Vagina (tissue), 2 donors: ENCODE results near the gene LIMK1. TPM values are rescaled to one million over a fixed set of nuclear protein-coding genes. Genes with fewer than 3 reads are reported as not detected.

ENCODE experiments used
- DNase-seq, 2 donors: peaks; one replicate each; pipeline ENCODE4 v3.0.0-alpha.2; 2017; ENCODE audit errors: extremely low spot score in 2 of 2
- H3K27ac ChIP-seq: fragments of 200-600 bp; sonication (generic); one replicate; pipeline ENCODE4 v1.5.1; 2019
- H3K27me3 ChIP-seq: fragments of 200-600 bp; sonication (generic); one replicate; pipeline ENCODE4 v1.5.1; 2019
- H3K36me3 ChIP-seq, 2 donors: fragments of 200-600 bp; sonication (generic); one replicate each; pipeline ENCODE4 v1.5.1; 2017 to 2019
- H3K4me1 ChIP-seq: fragments of 200-600 bp; sonication (generic); one replicate; pipeline ENCODE4 v1.5.1; 2019
- H3K4me3 ChIP-seq, 2 donors: fragments of 200-600 bp; sonication (generic); 1 replicate in 1 of 2; 2 replicates in 1 of 2; pipeline ENCODE4 v1.5.1; 2016 to 2019
- H3K9me3 ChIP-seq: fragments of 200-600 bp; sonication (generic); one replicate; pipeline ENCODE4 v1.5.1; 2019
- POLR2A ChIP-seq, 2 donors: fragments of 450-650 bp; IDR thresholded peaks; one replicate each; pipeline ENCODE4 v1.6.1; 2017; ENCODE audit warnings: antibody characterized with exemption in 2 of 2, mild to moderate bottlenecking in 2 of 2, moderate library complexity in 2 of 2
- POLR2AphosphoS5 ChIP-seq, 2 donors: sonication (generic); formaldehyde crosslinking; IDR thresholded peaks; one replicate each; pipeline ENCODE4 v1.9.0; 2017; ENCODE audit warnings: antibody characterized with exemption in 2 of 2, mild to moderate bottlenecking in 2 of 2, low read depth in 1 of 2; ENCODE audit not compliant: insufficient read depth in 1 of 2
- intact Hi-C: fragments of 100-400 bp; cut with DNase I; formaldehyde crosslinking; loops from one replicate; pipeline ENCODE4 v1.15.1; 2023
- total RNA-seq: library from RNA; depleted of rRNA; stranded (reverse); fragments of >200 nt; gene quantifications from one replicate; pipeline ENCODE4 v1.2.3, GENCODE V29; 2016
- TF ChIP-seq, protein P1 (sequence below), 3 experiments: fragments of 450-650 bp in 2 of 3; fragments of 200-600 bp in 1 of 3; sonication (generic) in 1 of 3; IDR thresholded peaks; one replicate each; pipeline ENCODE4 v1.5.1; 2017 to 2019; ENCODE audit warnings: antibody characterized with exemption in 3 of 3, mild to moderate bottlenecking in 2 of 3, moderate library complexity in 2 of 3

LIMK1 gene
- 28.2 TPM for total RNA-seq

DNA sequence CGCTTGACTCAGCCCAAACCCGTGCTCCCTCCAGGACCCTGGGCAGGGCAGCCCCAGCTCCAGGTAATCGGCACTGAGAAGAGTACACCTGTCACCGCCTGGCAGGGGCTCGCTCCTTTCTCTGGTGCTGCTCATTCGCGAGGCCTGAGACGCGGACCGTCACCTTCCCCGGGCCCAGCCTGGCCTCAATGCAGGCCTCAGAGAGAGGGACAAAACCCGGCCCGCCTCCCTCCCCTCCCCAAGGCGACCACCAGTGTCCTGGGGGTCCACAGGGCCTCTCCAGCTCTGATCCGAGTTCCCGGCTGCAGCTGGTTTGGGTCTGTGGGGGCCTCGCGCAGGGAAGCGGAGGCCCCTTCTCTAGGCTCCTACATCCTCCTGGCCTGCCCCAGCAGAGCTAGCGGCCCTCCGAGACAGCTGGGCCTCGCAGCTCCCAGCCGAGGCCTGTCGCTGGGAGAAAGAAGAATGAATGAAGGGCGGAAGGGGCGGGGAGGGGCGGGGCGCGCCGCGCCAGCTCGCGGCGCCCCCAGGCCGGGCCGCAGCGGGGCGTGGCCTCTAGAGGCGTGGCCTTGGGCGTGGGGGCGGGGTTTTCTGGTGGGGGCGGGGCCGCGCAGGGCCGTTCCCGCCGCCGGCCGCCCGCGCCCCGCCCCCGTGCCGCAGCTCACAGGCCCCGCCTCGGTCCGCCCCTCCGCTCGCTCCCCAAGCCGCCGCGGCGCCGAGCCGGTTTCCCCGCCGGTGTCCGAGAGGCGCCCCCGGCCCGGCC lies at the start of gene LIMK1:
Gene LIMK1 (plus strand): TSS at position 688 of the 760 bp plus-strand sequence. CDS start 187 bp downstream, outside the sequence.
- peak within 1 kb of the TSS; percentile 86 for H3K27ac ChIP-seq
- peak in 1 of 2 donors; percentile 90 for DNase-seq
- H3K4me1 ChIP-seq: peaks cover 35% of the 10 kb centered on the region

DNA sequence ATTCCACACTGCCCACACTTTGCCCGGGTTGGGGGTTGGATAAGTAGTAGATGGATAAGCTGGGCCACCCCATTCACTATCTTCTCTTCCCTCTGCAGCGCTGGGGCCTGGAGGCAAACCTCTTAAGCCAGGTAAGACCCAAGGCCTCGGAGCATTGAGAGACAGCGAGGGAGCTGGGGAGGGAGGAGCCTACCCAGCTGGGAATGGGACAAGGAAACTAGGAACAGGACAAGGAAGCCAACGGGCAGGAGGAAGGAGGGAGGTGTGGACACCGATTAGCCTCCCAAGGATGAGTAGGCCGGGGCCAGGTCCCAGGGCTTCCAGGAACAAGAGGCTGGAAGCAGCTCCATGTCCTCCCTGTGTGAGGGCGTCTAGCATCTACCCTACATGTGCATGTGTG lies 46.0 kb upstream of the LIMK1 start:
- Histone ChIP-seq H3K27me3 (no peaks in the 10 kb centered on the region), H3K4me3 (no peak overlapping the region), H3K36me3 (peaks cover 0 to 18% of the 10 kb centered on the region in 2 donors), H3K9me3 (no peaks in the 10 kb centered on the region), H3K27ac (peak overlapping the region; percentile 75), H3K4me1 (peaks cover 72% of the 10 kb centered on the region)
- intact Hi-C loops: no loop called here
- DNase-seq: no peak
- no peak for TF ChIP-seq POLR2A (IDR thresholded peaks at IDR 0.05)
- TF ChIP-seq, protein P1, sequence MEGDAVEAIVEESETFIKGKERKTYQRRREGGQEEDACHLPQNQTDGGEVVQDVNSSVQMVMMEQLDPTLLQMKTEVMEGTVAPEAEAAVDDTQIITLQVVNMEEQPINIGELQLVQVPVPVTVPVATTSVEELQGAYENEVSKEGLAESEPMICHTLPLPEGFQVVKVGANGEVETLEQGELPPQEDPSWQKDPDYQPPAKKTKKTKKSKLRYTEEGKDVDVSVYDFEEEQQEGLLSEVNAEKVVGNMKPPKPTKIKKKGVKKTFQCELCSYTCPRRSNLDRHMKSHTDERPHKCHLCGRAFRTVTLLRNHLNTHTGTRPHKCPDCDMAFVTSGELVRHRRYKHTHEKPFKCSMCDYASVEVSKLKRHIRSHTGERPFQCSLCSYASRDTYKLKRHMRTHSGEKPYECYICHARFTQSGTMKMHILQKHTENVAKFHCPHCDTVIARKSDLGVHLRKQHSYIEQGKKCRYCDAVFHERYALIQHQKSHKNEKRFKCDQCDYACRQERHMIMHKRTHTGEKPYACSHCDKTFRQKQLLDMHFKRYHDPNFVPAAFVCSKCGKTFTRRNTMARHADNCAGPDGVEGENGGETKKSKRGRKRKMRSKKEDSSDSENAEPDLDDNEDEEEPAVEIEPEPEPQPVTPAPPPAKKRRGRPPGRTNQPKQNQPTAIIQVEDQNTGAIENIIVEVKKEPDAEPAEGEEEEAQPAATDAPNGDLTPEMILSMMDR (IDR thresholded peaks at IDR 0.05): no peak
- TF ChIP-seq POLR2AphosphoS5 (IDR thresholded peaks at IDR 0.05; ENCODE audit: insufficient read depth in 1 of 2, low read depth in 1 of 2): no peak

More for the DNA sequence above, at the start of gene LIMK1:
- TF ChIP-seq POLR2AphosphoS5 (IDR thresholded peaks at IDR 0.05; ENCODE audit: insufficient read depth in 1 of 2, low read depth in 1 of 2) (peak in 1 of 2 donors; percentile 25), POLR2A (IDR thresholded peaks at IDR 0.05) (peak in 1 of 2 donors; percentile 19)
- TF ChIP-seq, protein P1 (IDR thresholded peaks at IDR 0.05): no peak
- intact Hi-C loops: loop anchor here (10.0 kb wide), 1 partner anchor 92 kb away; the partner anchor contains the start of gene EIF4H
- H3K36me3 ChIP-seq: peaks cover 0 to 7% of the 10 kb centered on the region in 2 donors
- H3K9me3 ChIP-seq: no peaks in the 10 kb centered on the region
- peak within 1 kb of the TSS; percentile 71 to 99 for H3K4me3 ChIP-seq
- no peaks in the 10 kb centered on the region for H3K27me3 ChIP-seq

DNA sequence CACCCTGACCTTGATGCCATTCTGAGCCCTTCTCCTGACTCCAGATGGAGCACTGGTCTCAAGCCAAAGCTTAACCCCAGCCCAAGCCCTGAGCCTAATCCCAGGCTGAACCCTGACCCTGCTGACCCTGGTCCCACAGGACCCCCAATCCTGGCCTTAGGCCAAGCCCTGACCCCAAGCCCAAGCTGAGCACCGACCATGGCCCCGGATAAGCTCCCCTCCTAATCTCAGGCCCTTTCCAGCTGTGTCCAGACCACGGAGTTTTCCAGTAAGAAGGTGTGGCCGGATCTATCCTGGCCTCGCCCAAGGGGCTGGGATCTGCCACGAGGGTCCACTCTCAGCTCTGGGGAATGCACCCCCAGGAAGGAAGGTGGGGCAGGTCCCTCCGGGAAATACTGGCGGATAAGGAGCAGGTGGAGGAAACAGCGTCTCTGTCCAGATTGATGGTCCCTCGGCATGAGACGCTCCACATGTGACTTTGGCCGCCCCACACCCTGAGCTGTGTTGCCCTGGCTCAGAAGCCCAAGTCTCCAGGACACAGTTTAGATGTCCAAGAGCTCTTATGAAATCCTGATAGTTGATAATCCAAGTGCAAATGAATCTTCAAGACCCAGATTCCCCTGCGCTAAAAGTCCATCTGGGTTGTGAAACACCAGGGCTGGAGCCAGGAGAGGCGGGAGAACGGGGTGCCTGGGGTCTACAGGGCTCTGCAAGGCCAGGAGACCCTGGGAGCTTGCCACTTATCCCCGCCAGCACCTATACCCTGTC lies 45.2 kb upstream of the LIMK1 start:
- intact Hi-C loops: no loop called here
- TF ChIP-seq POLR2AphosphoS5 (IDR thresholded peaks at IDR 0.05; ENCODE audit: insufficient read depth in 1 of 2, low read depth in 1 of 2) (peak in 1 of 2 donors; percentile 77), POLR2A (IDR thresholded peaks at IDR 0.05) (no peak)
- Histone ChIP-seq H3K27me3 (no peaks in the 10 kb centered on the region), H3K9me3 (no peaks in the 10 kb centered on the region), H3K27ac (peak overlapping the region; percentile 75), H3K4me1 (peaks cover 72% of the 10 kb centered on the region), H3K4me3 (peak overlapping the region in 1 of 2 donors; percentile 5), H3K36me3 (peaks cover 0 to 18% of the 10 kb centered on the region in 2 donors)
- DNase-seq: no peak

DNA sequence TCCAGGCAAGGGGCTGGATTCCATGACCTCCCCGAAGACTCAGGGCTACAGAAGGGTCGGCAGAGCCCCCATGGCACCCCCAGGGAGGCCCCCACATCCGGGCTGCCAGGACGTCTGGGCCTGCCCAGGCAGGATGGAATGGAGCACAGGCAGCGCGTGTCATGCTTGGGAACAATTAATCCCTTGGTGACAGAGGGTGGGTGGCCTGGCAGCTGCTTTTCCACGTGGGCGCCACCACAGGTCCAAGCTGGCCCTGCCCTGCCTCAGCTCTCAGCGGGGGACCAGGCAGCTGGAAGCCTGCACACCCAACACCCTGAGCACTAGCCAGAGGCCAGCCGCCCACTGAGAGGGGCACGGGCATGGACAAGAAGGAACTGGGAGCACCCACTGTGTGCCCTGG lies 44.3 kb upstream of the LIMK1 start:
- no peaks in the 10 kb centered on the region for H3K9me3 ChIP-seq
- peaks cover 72% of the 10 kb centered on the region for H3K4me1 ChIP-seq
- intact Hi-C loops: no loop called here
- H3K4me3 ChIP-seq: no peak overlapping the region
- H3K27me3 ChIP-seq: no peaks in the 10 kb centered on the region
- TF ChIP-seq, protein P1 (IDR thresholded peaks at IDR 0.05): no peak
- TF ChIP-seq POLR2AphosphoS5 (IDR thresholded peaks at IDR 0.05; ENCODE audit: insufficient read depth in 1 of 2, low read depth in 1 of 2): peak in 1 of 2 donors; percentile 7
- H3K27ac ChIP-seq: peak overlapping the region; percentile 68
- peaks cover 0 to 18% of the 10 kb centered on the region in 2 donors for H3K36me3 ChIP-seq
- no peak for DNase-seq

DNA sequence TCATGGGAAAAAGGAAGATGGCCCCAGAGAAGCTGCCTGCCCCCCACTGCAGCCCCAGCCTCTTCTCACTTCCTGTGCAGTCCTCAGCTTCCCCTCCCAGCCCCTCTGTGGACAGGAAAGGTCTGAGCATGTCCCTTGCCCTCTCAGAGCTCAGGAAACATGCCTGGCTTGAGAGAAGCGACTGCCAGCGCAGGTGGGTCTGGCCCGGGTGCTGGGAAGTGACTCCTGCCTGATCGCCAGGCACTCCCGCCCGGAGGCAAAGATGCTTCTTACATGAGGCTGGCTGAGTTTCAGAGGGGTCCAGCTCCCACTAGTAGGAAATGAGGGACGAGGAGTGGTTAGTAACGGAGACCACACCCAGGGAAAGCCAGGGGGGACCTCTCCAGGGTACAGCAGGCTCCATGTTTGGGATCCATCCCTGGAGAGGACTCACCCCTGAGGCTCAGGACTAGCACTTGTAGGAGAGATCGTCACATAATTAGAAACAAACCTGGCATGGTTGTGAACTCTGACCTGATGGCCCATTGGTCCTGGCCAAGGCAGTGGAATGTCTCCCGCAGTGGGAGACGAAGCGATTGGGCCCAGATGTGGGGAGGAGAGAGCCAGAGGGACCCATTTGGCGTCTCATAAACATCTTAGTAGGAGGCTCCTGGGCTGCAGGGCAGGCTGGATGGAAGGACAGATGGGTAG lies 43.4 kb upstream of the LIMK1 start:
- no peaks in the 10 kb centered on the region for H3K9me3 ChIP-seq
- peaks cover 65% of the 10 kb centered on the region for H3K4me1 ChIP-seq

More for the DNA sequence above, 43.4 kb upstream of the LIMK1 start:
- peak in 1 of 2 donors; percentile 8 for TF ChIP-seq POLR2AphosphoS5 (IDR thresholded peaks at IDR 0.05; ENCODE audit: insufficient read depth in 1 of 2, low read depth in 1 of 2)
- TF ChIP-seq, protein P1 (IDR thresholded peaks at IDR 0.05): no peak
- no peak for TF ChIP-seq POLR2A (IDR thresholded peaks at IDR 0.05)
- intact Hi-C loops: no loop called here
- DNase-seq: no peak
- no peaks in the 10 kb centered on the region for H3K27me3 ChIP-seq
- peak overlapping the region; percentile 68 for H3K27ac ChIP-seq
- H3K4me3 ChIP-seq: no peak overlapping the region
- peaks cover 0 to 18% of the 10 kb centered on the region in 2 donors for H3K36me3 ChIP-seq
